HG02763 (cell line): Measurements from ENCODE around the gene TTC21B.

Experiments
- ATAC-seq: cut with Tn5 transposase; IDR thresholded peaks from one replicate; pipeline ENCODE4 v1.9.1; 2021; ENCODE audit warnings: mild to moderate bottlenecking, moderate library complexity; ENCODE audit not compliant: unreplicated experiment

Gene TTC21B

DNA sequence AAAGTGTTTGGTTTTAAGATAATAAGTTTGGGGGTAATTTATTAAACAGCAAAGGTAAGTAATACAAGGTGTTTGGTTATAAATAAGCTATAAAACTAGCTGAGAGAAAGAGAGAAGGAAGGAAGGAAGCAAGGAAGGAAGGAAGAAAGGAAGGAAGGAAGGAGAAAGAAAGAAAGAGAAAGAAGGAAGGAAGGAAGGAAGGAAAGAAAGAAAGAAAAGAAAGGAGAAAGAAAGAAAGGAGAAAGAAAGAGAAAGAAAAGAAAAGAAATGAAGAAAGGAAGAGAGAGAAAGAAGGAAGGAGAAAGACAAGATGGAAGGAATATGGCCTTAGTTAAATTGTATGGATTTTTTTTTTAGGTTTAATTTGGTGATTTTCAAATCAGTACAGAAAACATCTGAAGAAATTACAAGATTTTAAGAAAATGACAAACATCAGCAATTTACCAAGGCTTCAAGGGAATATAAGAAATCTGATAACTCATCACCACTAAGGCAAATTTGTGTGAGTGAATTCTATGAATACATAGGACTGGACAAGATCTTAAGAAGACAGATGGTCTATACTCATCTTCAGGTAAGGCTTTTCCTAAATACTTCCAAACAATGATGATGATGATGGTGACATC lies 113.1 kb downstream of the TTC21B start:
- ATAC-seq: no peak

DNA sequence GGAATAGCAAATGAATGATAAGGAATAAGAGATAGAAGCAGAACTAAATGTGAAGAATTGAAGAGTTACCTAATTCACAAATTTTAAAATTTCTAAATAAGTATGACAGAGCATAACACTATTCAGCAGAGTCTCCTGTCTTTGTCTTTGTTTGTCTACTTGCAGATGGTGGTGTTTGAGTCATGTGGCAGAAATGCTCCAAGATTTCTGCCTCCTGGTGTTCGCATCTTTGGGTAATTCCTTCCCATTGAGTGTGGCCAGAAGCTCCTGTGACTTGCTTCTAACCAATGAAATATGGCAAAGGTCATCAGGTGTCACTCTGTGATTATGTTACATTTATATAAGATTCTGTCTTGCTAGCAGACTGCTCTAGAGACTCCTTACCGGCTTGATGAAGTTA lies 114.0 kb downstream of the TTC21B start:
- no peak for ATAC-seq

DNA sequence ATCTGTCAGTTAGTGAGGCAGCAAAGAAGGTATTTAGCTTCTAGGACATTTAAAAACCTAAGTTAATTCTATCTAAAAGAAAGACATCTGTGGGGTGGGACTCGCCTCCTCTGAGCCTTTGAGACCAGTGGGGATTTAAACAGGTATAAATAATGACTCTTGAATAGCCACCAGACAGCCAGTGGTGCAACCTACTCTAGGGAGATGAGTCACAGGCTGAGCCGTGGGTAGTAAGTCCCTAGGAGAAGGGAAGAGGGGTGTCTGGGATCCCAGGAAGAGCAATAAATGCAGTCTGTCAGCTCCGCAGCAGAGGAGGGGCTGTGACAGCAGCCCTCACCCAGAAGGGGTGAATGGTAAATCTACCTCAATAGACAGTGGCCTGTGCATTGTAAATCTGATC lies 116.5 kb downstream of the TTC21B start:
- no peak for ATAC-seq

DNA sequence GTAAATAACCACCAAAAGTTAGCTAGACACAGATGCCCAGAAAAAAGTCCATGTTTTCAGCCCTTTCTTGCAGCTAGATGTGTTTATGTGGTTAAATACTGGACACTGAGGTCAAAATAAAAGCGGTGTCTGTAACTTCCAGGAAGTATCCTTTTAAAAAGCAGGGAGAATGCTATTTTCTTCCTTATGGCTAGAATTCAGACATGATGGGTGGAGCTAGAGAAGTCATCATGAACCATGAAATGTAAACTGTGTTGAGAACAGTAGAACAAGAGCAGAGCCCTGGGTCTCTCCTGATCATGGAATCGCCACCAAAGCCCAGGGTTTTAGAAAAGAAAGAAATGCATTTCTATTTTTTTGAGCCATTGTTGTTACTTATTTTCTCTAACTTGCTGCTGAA lies 118.2 kb downstream of the TTC21B start:
- ATAC-seq: no peak

DNA sequence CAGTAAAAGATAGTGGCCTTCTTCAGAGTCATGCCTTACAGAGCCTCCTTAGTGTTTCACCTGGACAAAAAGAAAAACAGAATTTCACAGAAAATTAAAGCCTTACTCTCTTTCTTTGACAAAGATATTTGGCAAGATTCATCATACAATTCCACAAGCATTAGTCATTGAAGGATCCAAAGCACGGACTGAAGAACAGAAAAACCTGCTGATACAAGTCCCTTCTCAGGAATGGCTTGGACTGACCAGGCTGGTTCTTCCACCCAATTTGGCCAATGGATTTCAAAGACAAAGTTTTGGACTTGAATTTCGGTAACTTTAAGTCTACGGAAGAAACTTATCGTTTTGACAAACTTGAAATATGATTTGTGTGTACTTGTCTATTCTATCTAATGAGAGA lies 120.4 kb downstream of the TTC21B start:
- ATAC-seq: no peak

DNA sequence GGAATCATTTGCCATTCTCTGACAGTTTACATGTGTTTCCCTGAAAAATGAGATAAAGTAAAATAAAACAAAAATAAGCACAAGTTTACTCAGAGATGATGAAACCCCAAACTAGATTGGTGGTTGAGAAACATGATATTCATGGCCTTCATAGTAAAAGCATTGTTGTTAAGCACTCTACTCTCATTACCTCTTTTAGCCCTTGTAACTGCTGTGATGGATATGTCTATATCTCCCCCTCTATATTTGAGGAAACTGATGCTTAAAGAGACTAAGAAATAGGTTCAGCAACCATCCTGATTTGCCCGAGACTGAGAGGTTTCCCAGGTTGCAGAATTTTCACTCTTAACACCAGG lies 125.7 kb downstream of the TTC21B start:
- no peak for ATAC-seq

DNA sequence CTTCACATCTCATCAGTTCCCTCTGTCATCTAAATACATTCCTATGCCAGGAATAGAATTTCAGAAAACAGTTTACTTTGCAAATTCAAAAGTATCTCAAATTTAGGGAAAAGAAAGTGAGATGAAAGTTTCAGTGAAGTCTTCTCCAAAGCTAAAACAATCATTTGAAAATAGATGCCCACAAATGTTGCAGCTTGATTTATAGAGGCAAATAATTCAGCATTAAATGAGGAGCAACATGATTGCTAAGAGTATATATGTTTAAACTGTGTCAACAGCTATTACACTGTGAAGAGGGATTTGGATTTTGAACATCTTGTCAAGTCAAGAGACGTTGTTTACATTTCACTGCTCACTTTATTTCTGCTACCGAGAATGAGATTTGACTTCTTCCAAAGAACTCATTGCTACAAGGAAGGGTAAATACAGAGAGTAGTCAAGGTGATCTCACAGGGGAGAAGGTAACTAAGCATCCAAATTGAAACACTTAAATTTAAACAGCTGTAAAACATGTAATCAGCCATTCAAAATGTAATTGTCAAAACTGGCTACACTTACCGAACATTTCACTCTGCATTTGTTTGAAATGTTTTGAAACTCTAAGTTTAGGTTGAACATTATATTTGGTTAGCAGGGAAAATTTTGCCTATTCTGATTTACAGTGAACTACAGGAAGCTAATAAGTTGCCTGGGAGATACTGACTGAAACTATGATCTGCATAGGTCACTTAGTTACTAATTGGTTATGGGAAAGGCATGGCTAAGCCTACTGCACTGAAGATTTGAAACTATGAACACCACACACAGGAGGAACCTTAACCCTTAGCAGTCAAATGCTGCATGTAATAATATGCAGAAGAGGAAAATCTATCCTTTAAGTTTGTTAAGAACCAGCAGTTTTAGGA lies 126.3 kb downstream of the TTC21B start:
- ATAC-seq: no peak

DNA sequence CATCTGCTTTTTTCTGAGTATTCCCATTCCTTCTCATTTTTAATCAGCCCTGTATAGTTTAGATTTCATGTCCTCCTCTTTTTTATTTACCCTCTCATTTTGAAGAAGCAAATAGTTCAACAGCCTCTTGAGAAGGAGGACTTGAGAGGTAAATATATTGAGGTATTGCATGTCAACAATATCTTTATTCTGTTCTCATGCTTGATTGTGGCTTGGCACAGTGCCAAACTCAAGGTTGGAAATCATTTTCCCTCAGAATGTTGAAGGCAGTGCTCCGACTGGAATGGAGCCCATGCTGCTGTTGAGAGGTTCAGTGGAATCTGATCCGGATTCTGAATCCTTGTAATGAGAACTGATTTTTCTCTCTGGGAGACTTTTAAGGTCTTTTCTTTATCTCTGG lies 128.5 kb downstream of the TTC21B start:
- ATAC-seq: no peak
